GM19467 (cell line): ENCODE data around the gene ALKBH5.

ENCODE experiments used
- ATAC-seq: cut with Tn5 transposase; IDR thresholded peaks from one replicate; pipeline ENCODE4 v1.9.1; 2021; ENCODE audit warnings: mild to moderate bottlenecking, moderate library complexity; ENCODE audit not compliant: unreplicated experiment

Gene ALKBH5

DNA sequence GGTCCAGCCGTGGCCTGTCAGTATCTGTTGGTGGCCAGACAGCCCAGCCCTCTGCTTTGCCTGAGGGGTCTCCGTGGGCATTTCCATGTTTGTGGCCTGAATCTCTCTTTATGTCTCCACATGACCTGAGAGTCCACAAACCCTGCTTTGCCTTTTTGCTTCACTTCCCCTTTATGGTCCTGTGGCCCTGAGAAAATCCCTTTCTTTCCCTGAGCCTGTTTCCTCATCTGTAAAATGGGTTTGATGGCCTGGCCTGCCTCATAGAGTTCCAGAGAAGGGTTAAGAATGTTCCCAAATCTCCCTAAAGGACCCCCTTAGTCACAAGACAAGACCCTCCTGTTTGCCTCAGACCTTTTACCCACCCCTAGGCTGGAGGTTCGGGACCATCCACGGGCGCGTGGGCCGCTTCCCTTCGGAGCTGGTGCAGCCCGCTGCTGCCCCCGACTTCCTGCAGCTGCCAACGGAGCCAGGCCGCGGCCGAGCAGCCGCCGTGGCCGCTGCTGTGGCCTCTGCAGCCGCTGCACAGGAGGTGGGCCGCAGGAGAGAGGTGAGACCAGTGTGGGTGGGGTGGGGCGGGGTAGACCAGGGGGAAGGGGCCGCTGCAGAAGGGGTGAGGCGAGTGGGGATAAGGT, 26.2 kb upstream of the ALKBH5 start:
- no peak for ATAC-seq

DNA sequence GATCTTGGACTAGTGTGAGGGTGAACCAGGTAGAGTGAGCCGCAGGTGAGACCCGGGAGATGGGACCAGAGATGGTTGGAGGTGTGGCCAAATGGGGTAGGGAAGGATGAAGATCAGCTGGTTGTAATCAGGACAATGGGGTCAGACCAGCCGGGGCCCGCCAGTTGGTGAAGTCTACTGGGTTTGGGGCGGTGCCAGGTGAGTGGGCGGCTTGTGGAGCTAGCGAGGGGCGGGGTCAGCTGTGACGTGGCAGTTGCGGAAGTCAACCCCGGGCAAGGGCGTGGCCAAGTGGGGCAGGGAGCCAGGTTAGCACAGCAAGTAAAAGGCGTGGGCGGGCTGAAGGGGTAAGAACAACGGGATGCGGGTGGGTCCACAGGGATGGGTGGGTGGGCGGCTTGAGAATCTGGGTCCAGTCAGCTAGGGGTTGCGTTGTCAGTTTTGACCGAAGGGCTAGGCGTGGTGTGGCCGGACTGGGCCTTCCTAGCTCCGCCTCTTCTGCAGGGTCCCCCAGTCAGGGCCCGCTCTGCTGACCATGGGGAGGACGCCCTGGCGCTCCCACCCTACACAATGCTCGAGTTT, 25.5 kb upstream of the ALKBH5 start:
- ATAC-seq = no peak

- ATAC-seq = no peak
These were observed 24.0 kb upstream of the ALKBH5 start for GRCh38 chr17:18159551-18160120.

DNA sequence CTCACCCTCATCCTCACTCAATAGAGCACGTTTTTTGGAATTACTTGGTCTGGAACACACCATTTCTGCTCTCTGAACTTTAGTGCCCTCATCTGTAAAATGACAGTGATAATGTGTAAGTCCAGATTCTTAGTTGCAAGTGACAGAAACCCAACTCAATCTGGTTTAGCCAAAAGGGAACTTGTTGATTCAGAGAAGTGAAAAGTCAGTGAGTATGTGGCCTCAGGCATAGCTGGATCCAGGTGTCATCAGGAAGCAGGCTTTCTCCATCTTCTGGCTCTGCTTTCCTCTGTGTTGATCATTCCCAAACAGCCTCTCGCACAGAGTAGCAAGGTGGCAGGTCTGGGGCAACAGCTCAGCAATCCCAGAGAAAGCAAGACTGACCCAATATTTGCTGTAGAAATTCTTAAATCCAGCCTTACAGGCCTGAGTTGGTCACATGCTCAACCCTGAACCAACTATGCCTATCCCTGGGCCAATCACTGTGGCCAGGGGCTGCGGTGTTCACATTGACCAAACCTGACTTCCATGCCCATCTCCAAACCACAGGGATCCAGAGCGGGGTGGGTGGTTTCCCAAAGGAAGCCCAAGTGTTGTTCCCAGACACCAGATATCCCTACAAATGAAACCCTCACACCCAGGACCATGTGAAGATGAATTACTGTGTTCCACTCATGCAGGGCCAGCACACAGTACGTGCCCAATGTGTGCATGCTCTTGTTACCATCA, 23.3 kb upstream of the ALKBH5 start:
- no peak for ATAC-seq

DNA sequence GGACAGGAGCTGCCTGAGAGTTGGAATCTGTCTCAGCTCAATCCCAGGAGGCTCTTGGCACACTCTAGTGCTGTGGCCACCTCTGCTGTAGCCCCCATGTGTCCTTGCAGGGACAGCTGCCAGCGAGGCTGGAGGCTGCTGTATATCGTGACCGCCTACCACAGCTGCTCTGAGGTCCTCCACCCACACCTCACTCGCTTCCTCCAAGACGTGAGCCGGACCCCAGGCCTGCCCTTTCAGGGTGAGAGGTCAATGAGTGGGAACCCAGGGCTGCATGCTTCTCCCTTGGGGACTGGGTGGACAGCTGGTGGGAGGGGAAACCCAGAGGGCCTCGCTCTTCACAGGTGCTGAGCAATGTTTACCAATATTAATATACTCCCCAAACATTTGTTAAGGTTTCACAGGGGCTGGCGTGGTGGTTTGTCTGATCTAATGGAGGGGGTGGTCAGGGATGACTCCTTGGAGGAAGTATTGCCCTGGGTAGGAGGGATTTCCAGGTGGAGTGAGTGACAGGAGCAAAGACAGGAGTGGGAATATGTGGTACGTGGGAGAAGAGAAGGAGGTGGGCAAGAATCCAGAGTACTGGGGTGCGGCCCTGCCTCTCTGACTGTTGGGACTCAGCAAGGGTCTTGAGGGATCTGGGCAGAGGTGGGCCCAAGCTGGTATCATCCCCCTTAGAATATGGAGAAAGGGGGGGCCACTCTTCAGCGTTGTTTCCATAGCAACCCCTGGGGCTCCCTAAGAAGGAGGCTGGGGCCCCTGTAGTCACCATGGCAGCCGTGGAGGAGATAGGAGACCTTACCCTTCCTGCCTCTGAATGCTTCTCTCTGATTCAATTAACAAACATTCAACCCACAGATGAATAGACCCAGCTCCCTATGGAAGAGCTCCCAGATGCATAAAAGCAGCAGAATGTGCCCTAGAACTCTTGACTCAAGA, 22.2 kb upstream of the ALKBH5 start:
- ATAC-seq = peak; percentile 38

DNA sequence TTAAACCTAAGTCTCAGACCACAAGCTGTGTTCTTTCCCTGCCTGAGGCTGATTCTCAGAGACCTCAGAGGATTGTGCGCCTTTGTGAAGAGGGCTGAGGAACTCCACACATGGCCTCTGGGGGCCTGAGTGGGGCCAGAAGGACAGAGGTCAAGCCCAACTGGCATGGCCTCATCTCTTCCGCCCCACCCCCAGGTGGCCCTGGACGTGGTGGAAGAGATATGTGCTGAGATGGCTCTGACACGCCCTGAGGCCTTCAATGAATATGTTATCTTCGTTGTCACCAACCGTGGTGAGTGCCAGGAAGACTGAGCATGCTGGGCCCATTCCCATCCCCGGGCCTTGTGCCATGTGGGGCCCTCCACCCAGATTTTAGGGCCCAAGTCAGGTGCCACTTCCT, 20.1 kb upstream of the ALKBH5 start:
- ATAC-seq = no peak

- no peak for ATAC-seq
These were observed 16.7 kb upstream of the ALKBH5 start for GRCh38 chr17:18166894-18167293.

DNA sequence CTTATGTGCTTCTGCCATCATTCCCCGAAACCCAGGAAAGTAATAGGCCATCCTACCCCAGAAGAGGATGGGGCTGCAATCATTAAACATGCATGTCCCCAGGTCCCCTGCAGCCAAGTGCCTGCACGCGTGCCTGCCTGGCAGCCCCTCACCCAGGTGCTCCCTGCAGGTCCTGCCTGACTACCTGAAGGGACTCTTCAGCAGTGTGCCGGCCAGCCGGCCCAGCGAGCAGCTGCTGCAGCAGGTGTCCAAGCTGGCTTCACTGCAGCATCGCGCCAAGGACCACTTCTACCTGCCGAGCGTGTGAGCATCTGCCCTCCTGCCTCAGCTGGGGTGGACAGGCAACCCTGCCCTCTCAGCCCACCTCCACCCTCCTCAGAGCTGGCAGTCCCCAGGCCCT, 16.2 kb upstream of the ALKBH5 start:
- ATAC-seq = no peak

DNA sequence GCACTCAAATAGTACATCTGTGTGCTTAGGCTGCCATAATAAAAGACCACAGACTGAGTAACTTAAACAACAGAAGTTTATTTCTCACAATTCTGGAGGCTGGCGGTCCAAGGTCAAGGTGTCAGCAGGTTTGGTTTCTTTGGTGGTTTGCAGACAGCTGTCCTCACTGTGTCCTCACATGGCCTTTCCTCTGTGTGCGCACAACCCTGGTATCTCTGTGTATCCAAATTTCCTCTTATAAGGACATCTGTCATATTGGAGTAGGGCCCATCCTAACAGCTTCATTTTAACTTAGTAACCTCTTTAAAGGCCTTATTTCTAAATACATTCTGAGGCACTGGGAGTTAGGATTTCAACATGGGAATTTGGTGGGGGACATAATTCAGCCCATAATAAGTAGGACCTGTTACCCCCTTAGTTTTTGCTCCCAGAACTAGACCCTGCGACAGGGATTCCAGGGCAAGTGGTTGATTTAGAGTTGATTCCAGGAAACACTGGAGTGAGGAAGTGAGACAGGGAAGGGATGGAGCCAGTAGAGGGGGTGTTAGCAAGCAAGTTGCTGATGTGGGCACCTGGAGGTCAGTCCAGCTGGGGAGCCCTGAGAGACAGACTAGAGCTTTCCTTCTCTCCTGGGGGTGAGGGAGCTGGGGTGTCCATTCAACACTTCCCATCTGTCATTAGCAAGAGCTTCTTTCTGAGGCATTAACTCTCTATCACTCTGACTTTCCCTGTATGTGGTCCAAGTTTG, 10.9 kb upstream of the ALKBH5 start:
- ATAC-seq = no peak

DNA sequence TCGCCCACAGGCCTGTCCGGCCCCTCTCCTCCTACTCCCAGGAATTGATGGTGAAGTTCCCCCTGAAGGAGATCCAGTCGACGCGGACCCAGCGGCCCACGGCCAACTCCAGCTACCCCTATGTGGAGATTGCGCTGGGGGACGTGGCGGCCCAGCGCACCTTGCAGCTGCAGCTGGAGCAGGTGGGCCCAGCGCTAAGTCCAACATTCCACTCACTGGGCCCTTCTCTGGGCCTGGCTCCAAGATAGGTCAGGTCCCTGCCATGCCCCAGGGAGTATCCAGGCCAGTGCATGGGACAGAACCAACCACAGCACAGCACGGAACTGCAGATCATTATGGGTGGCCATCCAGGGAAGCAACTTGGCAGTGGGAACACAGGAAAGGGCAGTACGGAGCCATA, 9.9 kb upstream of the ALKBH5 start:
- no peak for ATAC-seq

DNA sequence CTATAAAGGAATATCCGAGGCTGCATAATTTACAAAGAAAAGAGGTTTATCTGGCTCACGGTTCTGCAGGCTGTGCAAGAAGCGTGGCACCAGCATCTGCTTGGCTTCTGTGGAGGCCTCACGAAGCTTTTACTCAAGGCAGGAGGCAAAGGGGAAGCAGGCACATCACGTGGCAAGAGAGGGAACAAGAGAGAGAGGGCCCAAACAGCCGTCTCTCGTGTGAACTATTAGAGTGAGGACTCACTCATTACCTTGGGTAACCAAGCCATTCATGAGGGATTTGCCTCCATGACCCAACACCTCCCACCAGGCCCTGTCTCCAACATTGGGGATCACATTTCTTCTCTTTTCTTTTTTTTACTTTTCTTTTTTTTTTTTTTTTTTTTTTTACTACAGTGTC, 7.5 kb upstream of the ALKBH5 start:
- ATAC-seq = no peak

DNA sequence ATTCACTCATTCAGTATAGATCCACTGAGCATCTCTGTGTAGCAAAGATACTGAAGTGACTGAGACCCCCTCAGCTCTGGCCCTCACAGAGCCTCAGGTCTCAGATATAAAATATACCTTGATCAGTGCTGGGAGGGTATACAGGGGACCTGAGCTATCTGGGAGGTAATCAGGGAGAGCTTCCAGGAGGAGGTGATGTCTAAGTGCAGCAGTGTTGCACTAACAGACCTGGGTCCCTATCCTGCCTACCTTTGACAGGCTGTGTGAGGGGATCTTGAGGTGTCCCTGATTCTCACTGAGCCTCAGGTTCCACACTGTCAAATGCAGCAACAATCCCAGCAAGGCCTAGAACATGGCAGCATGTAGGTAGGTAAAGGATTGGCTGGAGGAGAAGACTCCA, 6.5 kb upstream of the ALKBH5 start:
- no peak for ATAC-seq

DNA sequence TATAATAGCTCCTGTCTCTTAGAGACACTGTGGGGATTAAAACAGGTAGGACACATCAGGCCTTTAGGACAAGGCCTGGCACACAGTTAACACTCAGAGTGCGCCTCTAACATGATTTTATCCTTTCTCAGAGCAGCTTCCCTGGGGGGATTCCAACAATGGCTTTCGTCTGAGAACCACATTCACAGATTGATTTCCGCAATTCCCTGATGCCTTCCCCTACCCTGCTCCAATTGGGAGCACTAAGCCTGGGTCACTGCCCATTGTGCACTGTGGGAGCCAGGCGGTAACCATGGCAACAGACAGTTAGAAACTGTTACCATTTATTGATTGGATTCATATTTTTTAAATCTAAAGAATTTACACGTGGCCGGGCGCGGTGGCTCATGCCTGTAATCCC, 5.9 kb upstream of the ALKBH5 start:
- no peak for ATAC-seq

- no peak for ATAC-seq
These were observed 4.4 kb upstream of the ALKBH5 start for GRCh38 chr17:18179196-18179595.

DNA sequence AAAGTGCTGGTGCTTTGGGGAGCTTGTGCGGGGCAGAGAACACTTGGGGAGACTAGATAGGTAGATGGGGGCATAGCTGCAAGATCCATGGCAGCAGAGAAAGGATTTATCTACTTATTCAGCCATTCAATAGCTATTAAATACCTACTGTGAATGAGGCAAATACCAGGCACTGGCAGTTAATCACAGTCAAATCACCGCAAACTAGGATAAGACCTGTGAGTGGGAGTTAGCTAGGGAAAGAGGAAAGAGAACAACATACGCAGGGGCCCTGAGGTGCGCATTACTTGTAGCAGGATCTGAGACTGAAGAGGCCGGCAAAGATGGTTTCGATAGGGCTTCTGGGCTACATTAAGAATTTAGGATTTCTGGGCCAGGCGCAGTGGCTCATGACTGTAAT, 3.8 kb upstream of the ALKBH5 start:
- ATAC-seq = no peak

DNA sequence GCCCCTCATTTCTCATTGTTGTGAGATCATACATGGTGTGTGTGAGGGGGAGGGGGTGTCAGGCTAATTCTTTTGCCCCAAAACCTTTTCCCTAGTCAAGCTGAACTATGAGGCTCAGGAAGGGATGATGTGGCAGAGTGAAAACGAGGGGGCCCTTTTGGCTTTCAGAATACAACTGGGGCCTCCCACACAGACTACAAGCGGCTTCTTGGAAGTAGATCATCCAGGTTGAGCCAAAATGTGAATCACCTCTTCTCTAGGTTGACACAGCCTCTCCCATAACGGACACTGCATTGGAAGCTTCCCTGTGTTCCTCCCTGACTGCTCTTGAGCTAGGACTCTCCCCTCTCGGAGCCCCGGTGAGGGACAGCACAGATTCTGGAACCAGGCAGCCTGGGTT, 2.3 kb upstream of the ALKBH5 start:
- no peak for ATAC-seq

DNA sequence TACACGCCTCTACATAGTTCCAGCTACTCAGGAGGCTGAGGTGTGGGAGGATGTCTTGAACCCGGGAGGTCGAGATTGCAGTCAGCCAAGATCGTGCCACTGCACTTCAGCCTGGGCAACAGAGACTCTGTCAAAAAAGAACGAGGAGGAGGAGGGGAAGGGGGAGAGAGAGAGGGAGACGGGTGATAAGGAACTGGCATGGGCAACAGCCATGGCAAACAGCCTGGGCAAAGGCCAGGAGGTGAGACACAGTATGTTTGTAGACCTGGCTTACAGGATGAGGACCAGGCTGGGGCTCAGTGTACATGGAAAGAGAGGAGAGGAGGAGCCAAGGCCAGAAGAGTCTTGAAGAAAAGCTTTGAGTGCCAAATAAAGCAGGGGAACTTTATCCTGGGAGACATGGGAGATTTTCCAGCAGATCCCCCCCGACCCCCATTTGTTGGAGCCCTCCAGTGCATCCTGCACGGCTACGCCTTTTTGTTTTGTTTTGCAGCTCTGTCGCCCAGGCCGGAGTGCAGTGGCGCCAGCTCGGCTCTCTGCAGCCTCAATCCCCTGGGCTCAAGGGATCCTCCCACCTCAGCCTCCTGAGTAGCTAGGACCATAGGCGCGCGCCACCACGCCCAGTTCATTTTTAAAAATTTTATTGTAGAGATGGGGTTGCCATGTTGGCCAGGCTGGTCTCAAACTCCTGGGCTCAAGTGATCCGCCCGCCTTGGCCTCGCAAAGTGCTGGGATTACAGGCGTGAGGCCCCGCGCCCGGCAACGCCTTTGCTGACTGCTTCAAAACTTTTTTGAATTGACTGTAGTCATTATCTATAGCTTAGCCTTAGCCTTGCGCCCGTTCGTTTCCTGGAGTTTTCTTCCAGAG, 1.3 kb upstream of the ALKBH5 start:
- ATAC-seq = no peak

- ATAC-seq = peak; percentile 31
These were observed 672 bp upstream of the ALKBH5 start for GRCh38 chr17:18182978-18183333.
